Stimulated activated CD8-positive, alpha-beta memory T cell treated with anti-CD3 and anti-CD28 coated beads, Interleukin-15, amount 100 ng/mL, for 48 hours (primary cell): ENCODE data around the gene FBXL2.

ENCODE experiments used
- DNase-seq, 2 donors: peaks; one replicate each; pipeline ENCODE4 v3.0.0-alpha.2; 2020; ENCODE audit warnings: low read depth in 2 of 2

FBXL2 gene, protein sequence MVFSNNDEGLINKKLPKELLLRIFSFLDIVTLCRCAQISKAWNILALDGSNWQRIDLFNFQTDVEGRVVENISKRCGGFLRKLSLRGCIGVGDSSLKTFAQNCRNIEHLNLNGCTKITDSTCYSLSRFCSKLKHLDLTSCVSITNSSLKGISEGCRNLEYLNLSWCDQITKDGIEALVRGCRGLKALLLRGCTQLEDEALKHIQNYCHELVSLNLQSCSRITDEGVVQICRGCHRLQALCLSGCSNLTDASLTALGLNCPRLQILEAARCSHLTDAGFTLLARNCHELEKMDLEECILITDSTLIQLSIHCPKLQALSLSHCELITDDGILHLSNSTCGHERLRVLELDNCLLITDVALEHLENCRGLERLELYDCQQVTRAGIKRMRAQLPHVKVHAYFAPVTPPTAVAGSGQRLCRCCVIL

DNA sequence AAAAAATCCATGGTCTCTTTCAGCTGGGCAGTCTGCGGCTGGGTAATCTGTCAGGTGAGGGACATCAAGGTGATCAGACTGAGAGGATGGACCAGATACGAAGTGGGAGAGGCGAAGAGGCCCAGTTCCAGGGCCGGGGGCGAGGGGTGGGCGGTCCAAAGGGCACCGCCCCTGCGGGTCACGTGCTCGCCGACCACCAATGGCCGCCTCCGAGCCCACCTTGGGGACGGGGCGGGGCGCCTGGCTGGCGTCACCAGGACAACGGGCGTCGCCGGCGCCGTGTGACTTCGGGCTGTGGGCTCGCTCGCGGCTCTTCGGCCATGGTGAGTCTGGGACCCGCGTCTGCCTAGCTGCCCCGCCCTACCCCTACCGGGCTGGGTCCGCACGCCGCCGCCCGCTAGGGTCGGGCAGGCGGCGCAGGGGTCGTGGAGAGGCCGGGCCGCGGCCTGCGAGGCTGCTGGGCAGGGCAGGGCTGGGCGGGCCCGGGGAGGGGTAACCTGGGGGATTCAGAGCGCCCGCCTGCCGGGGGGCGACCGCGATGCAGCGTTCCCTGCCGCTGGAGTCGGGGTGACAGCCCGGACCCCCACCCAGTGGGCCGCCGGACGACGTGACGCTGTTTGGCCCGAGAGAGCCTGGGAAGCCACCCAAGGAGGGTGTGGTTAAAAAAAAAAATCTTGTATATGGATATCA, at the start of gene FBXL2:
FBXL2 (plus strand) TSS at position 250 of the 690 bp plus-strand sequence; CDS start at position 321, 71 bp downstream.
- peak; percentile 22 to 36 for DNase-seq

DNA sequence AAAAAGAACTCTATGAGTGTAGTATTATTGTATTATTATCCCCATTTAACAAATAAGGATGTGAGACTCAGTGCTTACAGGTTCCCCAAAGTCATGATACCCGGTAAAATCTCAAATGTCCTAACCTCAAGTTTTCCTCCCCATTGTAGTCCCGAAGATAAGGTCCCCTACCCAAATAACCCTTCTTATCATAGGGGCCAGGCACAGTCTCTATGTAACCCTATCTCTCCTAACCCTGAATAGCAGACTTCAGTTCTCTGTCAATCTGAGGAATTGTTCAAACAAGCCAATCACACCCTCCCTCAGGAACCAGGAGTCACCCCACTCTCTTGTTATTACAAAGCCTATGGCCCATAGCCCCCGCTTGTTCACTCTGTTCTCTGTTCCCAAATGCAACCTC, 48.2 kb upstream of the FBXL2 start:
- no peak for DNase-seq

GRCh38 chr3:33229947-33230346, 47.3 kb upstream of the FBXL2 start:
- DNase-seq, result no peak

DNA sequence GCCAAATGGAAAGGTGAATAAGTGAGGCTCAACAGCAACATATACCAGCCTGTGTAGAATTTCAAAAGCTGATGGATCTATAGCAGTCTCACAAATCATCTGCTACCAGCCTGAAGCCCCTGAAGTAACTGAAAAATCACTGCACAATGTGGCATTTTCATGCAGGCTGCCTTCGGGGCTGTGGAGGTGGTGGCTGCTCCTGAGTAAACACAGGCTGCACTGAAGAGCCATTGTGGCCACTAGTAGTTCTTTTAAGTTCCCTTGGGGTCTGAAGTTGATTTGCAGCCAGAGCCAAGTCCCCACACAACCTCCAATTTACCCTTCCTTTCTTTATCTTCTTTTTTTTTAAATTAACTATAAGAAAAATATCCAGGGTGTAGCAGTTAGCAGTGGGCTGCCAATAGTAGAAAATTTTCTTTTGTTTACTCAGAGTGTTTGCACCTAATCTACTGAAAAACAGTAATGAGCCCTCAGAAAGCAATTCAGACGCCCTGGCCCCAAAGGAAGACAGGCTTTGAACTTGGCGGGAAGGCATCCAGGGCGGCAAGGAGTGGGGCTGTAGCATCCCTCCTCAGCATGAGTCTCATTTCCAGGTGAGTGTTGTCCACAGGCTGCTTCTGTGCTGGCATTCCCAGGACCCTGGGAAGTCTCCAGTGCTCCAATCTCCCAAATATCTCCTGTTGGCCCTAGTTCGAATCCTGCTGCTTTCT, 45.3 kb upstream of the FBXL2 start:
- no peak for DNase-seq

DNA sequence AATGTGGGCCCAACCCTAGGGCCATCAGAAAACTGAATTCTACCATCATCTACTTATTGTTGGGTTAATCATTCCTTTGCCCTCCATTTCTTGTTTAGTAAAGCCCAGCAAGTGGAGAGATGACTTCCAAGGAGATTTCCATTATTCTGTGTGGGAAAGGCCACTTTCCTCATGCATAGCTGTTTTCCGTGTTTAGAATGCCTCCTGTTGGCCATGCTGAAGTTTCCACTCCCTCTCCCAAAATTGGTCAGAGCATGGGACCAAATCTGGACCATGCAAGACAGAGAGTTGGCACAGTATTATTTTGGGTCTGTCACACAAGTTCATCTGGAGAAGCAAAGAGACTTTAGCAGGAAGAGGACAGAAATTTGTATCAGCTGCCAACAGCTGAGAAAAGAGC, 43.4 kb upstream of the FBXL2 start:
- no peak for DNase-seq

DNA sequence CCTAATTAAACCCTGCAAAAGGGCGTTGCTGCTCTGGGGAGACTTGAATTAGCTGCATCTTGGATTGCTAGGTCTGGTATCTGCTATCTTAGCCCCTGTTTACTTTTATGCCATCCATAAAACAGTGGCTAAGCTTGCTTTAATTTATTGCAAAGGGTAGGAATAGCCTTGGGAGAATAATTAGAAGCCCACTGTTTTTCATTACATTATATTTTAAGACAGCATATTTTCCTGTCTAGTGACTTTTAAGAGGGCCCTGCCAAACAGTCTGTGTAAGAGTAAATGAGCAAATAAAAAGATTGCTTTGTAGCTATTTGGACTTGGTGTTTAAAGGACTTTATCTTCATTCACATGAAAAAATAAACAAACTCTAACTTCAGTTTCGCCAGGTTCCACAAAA, 41.2 kb upstream of the FBXL2 start:
- DNase-seq, result no peak

GRCh38 chr3:33237439-33237838, 39.8 kb upstream of the FBXL2 start:
- no peak for DNase-seq

GRCh38 chr3:33238923-33239322, 38.3 kb upstream of the FBXL2 start:
- DNase-seq, result no peak

- no peak for DNase-seq
These were observed 37.0 kb upstream of the FBXL2 start for GRCh38 chr3:33240261-33240660.

- no peak for DNase-seq
These were observed 30.5 kb upstream of the FBXL2 start for GRCh38 chr3:33246786-33247185.

GRCh38 chr3:33250712-33251111, 26.5 kb upstream of the FBXL2 start:
- DNase-seq, result no peak

GRCh38 chr3:33256249-33256648, 21.0 kb upstream of the FBXL2 start:
- no peak for DNase-seq

GRCh38 chr3:33260104-33260503, 17.1 kb upstream of the FBXL2 start:
- no peak for DNase-seq

DNA sequence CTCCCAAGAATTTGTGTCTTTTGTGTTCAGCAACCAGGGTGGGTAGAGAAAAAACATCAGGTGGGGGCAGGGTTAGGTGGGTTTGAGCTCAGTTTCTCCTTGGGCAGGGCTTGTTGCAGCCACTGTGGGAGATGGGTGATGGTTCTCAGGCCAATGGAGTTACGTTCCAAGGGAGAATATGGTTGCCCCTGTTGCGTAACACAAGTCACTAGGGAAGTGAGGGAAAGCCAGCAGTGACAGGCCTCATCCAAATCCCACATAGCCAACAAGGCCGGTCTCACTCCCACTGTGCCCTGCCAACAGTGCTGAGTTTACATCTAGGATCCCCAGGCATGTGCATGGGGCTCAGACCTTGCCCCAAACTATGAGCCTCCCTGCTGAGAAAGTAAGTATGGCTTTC, 7.9 kb upstream of the FBXL2 start:
- DNase-seq, result no peak

GRCh38 chr3:33271324-33271723, 5.9 kb upstream of the FBXL2 start:
- DNase-seq, result no peak

DNA sequence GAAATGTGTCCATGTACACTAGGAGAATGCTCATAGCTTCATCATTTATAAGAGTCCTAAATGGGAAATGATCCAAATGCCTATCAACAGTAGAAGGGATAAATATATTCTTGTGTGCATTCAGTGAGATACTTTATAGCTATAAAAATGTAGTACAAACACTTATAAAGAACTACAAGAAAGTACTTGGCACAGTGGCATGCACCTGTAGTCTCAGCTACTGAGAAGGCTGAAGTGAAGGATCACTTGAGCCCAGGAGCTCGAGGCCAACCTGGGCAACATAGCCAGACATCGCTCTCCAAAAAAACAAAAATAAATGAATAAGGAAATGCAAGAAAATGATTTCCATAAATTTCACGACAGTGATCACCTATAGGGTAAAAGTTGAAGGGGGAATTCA, 3.6 kb upstream of the FBXL2 start:
- no peak for DNase-seq

DNA sequence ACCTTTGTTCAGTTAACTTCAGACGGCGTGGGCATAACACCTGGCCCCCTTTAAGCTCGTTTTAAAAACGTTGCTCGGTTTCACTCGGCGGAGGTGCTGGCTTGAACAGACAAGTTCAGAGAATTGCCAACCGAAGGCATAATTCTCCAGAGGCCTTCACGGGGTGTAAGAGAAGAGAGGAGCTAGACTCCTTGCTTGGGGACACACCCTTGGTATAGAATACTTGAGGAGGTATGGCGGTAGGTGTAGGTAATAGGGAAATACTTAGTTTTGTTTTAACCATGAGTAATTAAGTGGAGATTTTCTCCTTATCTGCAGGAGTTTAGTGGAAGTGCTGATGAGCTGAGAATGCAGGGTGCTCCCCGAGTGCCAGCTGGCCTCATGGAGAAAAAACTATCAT, 921 bp downstream of the FBXL2 start:
- no peak for DNase-seq

DNA sequence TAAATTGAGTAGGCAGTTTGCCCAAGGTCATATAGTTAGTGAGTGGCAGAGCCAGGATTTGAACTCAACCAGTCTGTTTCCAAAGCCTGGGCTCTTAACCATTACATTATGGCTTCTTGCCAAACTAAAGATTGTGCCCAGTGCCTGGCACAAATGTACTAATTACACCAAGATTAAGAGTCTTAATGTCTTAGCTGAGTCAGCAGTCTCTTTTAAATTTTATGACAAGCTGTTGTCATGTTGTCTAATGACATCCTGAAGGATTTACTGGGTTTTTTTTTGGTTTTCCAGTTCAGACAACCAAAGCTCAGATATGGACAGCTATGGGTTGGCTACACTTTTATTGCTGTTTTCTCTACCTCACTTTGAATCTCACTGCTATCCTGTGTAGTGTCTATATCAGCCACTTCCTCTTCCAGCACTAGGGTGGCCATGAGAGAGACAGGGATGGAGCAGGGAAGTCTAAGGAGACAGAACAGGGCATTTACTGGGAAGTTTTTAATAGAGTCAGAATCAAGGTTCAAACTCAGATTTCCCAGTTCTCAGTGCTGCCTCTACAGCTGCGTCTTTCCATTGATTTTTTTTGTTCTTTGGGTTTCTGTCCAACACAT, 10.5 kb downstream of the FBXL2 start:
- no peak for DNase-seq

GRCh38 chr3:33299395-33300081, 22.3 kb downstream of the FBXL2 start:
- DNase-seq, result no peak

- no peak for DNase-seq
These were observed 35.1 kb downstream of the FBXL2 start for GRCh38 chr3:33312361-33312760.

- no peak for DNase-seq
These were observed 36.1 kb downstream of the FBXL2 start for GRCh38 chr3:33313331-33313730.

GRCh38 chr3:33314993-33315392, 37.8 kb downstream of the FBXL2 start:
- no peak for DNase-seq
